ENCODE results near the gene KLHDC10.

DNA sequence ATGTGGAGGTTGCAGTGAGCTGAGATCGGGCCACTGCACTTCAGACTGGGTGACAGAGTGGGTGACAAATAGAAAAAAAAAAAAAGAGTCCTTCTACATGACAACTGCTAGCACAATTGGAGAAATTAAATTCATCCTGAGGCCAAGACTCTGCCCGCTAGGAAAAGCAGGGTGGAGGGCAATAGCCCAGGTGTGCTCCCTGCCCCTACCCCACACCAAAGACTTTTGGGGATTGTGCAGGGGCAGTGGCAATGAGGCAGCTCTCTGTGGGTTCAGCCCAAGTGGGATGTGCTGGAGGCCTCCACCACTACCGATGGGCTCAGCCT, 73.6 kb downstream of the KLHDC10 start:
- TF ChIP-seq, protein P1, sequence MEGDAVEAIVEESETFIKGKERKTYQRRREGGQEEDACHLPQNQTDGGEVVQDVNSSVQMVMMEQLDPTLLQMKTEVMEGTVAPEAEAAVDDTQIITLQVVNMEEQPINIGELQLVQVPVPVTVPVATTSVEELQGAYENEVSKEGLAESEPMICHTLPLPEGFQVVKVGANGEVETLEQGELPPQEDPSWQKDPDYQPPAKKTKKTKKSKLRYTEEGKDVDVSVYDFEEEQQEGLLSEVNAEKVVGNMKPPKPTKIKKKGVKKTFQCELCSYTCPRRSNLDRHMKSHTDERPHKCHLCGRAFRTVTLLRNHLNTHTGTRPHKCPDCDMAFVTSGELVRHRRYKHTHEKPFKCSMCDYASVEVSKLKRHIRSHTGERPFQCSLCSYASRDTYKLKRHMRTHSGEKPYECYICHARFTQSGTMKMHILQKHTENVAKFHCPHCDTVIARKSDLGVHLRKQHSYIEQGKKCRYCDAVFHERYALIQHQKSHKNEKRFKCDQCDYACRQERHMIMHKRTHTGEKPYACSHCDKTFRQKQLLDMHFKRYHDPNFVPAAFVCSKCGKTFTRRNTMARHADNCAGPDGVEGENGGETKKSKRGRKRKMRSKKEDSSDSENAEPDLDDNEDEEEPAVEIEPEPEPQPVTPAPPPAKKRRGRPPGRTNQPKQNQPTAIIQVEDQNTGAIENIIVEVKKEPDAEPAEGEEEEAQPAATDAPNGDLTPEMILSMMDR (IDR thresholded peaks at IDR 0.05) = no peak
- TF ChIP-seq EP300 (IDR thresholded peaks at IDR 0.05) = no peak
- TF ChIP-seq POLR2AphosphoS5 (IDR thresholded peaks at IDR 0.05) = no peak
- no peak for TF ChIP-seq POLR2A (IDR thresholded peaks at IDR 0.05; ENCODE audit: low read depth)
